PFSK-1 (cell line): ENCODE data around the gene GPBP1L1.

Experiments used
- TAF1 ChIP-seq: IDR thresholded peaks from 2 replicates; pipeline ENCODE4 v1.6.1; 2012; ENCODE audit warnings: low read length, control low read depth, borderline replicate concordance; ENCODE audit not compliant: insufficient read depth
- TF ChIP-seq, protein P1 (sequence below), 2 experiments: IDR thresholded peaks; 2 replicates each; pipeline versions ENCODE4 v1.6.1 to v1.8.0; 2011 to 2012; ENCODE audit warnings: low read depth in 2 of 2, low read length in 2 of 2, control low read depth in 1 of 2, inconsistent platforms in 1 of 2, mild to moderate bottlenecking in 1 of 2, moderate library complexity in 1 of 2; ENCODE audit not compliant: insufficient read depth in 1 of 2

GRCh38 chr1:45677751-45678245 is 8.5 kb downstream of the GPBP1L1 start:
- TF ChIP-seq, protein P1, sequence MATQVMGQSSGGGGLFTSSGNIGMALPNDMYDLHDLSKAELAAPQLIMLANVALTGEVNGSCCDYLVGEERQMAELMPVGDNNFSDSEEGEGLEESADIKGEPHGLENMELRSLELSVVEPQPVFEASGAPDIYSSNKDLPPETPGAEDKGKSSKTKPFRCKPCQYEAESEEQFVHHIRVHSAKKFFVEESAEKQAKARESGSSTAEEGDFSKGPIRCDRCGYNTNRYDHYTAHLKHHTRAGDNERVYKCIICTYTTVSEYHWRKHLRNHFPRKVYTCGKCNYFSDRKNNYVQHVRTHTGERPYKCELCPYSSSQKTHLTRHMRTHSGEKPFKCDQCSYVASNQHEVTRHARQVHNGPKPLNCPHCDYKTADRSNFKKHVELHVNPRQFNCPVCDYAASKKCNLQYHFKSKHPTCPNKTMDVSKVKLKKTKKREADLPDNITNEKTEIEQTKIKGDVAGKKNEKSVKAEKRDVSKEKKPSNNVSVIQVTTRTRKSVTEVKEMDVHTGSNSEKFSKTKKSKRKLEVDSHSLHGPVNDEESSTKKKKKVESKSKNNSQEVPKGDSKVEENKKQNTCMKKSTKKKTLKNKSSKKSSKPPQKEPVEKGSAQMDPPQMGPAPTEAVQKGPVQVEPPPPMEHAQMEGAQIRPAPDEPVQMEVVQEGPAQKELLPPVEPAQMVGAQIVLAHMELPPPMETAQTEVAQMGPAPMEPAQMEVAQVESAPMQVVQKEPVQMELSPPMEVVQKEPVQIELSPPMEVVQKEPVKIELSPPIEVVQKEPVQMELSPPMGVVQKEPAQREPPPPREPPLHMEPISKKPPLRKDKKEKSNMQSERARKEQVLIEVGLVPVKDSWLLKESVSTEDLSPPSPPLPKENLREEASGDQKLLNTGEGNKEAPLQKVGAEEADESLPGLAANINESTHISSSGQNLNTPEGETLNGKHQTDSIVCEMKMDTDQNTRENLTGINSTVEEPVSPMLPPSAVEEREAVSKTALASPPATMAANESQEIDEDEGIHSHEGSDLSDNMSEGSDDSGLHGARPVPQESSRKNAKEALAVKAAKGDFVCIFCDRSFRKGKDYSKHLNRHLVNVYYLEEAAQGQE (IDR thresholded peaks at IDR 0.05; ENCODE audit: insufficient read depth in 1 of 2, low read depth in 2 of 2, low read length in 2 of 2) = no peak
- no peak for TF ChIP-seq TAF1
